GM19043 (cell line): ENCODE results near the gene TLR9.
"Not testable (repeated sequence)": the region's sequence is repeated elsewhere in the genome, so short reads cannot be mapped to it uniquely, and the experiment has no call there.

Experiments
- ATAC-seq: cut with Tn5 transposase; IDR thresholded peaks from one replicate; pipeline ENCODE4 v1.9.1; 2021; ENCODE audit warnings: low read depth; ENCODE audit not compliant: unreplicated experiment

Gene TLR9

GRCh38 chr3:52196977-52197376, 28.5 kb downstream of the TLR9 start:
- ATAC-seq, result no peak

GRCh38 chr3:52195823-52196331, 29.6 kb downstream of the TLR9 start:
- ATAC-seq, result no peak

DNA sequence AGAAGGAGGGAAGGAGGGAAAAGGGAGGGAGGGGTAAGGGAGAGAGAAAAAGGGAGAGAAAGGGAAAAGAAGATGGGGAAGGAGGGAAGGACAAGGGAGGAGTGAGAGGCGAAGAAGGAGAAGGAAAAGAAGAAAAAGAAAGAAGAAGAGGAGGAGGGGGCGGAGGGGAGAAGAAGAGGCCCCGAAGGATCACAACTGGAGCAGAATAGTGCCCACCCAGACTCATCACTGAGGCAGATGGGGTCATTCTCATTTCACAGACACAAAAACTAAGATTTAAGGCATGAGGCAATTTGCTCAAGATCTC, 30.2 kb downstream of the TLR9 start:
- no peak for ATAC-seq

DNA sequence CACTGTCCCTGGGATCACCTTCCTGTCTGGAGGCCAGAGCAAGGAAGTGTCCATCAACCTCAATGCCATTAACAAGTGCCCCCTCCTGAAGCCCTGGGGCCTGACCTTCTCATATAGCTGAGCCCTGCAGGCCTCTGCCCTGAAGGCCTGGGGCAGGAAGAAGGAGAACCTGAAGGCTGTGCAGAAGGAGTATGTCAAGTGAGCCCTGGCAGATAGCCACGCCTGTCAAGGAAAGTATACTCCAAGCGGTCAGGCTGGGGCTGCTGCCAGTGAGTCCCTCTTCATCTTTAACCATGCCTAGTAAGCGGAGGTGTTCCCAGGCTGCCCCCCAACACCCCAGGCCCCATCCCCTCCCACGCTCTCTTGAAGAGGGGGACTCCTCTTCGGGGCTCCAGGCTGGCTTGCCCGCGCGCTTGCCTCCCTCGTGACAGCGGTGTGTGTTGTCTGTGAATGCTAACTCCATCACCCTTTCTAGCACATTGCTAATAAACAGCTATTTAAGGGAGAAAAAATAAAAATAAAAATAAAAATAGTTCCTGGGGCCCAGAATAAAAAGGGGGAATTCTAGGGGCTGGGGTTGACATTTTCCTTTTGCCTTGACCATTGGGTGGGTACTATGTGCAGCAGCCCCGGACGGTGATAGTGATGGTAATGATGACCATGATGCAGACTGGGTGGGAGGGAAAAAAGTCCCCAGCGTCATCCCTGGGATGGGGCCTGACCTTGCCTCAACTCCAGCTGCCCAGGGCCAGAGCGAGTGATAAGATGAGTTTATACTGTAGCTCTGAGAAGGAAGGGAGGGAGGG, 30.8 kb downstream of the TLR9 start:
- ATAC-seq, result no peak

DNA sequence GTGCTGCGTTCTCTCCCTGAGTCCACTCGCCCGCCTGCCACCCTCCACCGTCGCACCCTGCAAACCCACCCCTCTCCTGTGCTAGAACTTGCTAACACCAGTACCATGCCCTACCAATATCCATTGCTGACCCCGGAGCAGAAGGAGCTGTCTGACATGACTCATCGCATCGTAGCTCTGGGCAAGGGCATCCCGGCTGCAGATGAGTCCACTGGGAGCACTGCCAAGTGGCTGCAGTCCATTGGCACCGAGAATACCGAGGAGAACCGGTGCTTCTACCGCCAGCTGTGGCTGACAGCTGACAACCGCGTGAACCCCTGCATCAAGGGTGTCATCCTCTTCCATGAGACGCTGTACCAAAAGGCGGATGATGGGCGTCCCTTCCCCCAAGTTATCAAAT, 32.4 kb downstream of the TLR9 start:
- no peak for ATAC-seq

DNA sequence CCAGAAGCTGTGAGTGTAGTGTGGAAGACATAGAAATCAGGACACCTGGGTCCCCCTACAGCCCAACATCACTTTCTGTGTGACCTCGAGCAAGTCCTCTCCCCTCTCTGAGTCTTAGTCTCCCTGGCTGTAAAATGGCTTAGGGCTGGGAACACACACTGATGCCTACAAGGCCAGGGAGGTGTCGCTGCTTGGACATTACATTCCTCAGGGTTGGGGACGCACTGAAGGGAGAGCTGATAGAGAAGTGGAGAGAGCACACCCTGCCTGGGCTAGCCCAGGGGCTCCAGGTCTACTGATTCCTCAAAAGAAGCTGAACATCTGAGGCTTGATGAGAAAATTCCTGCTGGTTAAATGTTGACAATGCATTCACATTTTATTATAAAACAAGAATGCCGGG, 33.8 kb downstream of the TLR9 start:
- ATAC-seq, result no peak

DNA sequence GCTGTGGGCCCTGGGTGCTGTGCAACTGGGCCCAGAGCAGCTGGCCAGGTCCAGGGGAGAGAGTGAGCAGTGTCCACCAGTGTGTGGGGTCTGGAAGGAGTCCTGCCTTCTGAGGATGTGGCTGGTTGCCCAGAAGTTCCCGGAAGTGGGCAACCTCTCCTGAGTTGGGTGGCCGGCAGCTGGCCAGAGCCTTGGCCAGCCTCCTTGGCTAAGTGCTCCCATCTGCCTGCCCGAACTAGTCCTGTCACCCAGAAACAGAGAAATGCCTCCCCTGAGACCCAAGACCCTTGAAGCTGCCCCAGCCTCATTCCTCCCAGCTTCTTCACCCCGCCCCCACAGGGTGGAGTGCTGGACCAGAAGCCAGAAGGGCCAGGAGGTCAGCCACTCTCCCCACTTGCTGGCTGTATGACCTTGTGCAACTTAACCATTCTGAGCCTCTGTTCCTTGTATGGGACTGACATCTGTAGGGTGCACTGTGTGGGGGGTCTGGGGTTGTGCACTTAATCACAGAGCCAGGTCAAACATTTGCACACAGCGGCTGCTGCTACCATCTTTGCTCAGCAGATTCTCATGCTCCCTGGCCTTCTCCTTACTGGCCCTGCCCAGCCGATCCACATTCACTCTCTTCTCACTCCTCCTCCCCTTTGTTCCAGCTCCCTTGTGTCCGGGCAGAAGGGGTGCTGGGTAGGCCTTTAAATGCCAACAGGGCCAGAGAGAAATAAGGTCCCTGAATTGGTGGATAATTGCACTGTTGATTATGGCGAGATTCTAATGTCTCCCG, 35.0 kb downstream of the TLR9 start:
- no peak for ATAC-seq

- no peak for ATAC-seq
These were observed 36.9 kb downstream of the TLR9 start for GRCh38 chr3:52188556-52188955.

DNA sequence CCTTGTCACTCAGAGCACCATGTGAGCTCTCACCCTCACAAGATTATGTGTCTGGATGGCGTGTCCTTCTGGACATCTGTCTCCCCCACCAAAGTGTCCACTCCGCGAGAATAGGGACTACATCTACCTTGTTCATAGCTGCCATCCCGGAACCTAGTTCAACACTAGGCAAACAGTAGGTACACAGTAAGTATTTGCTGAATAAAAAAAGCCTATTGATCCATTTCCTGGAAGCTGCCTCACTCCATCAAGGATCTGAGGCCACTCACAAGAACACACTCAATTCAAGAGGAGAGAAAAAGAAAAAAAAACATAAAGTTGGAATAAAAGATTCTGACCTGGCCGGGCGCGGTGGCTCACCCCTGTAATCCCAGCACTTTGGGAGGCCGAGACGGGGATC, 38.7 kb downstream of the TLR9 start:
- no peak for ATAC-seq

DNA sequence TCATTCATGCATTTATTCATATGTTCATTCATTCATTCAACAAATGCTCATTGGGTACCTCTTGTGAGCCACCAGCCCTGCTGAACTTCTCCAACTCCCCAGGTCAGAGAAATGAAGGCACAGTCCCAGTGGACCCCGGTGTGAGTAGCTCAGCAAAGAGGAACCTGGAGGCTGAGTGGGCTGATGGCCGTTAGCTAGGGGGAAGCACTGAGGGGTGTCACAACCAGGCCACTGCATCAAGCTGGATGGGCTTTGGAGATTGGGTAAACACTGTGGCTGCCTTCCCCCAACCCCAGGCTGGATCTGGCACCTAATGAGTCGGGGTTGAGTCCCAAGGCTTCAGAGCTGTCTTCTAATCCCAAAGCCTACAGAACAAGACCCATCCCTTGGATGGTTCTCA, 39.6 kb downstream of the TLR9 start:
- no peak for ATAC-seq

DNA sequence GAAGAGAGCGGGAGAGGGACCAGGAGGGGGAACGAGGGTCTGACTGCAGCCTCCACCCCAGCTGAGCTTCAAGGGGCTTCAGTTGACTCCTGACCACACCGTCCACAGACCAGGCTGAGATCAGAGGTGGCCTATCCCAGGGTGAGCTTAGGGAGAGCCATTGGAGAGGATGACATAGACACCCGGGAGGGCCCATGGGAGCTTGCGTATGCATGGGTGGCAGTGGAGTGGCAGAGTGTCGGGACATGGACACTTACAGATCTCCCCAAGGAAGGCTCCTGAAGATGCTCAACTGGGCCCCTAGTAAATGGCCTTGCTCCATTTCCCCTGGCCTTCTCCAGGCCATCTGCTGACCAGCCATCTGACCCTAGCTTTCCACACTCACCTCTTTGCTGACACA, 40.1 kb downstream of the TLR9 start:
- no peak for ATAC-seq

GRCh38 chr3:52184690-52185089, 40.8 kb downstream of the TLR9 start:
- ATAC-seq, result no peak

DNA sequence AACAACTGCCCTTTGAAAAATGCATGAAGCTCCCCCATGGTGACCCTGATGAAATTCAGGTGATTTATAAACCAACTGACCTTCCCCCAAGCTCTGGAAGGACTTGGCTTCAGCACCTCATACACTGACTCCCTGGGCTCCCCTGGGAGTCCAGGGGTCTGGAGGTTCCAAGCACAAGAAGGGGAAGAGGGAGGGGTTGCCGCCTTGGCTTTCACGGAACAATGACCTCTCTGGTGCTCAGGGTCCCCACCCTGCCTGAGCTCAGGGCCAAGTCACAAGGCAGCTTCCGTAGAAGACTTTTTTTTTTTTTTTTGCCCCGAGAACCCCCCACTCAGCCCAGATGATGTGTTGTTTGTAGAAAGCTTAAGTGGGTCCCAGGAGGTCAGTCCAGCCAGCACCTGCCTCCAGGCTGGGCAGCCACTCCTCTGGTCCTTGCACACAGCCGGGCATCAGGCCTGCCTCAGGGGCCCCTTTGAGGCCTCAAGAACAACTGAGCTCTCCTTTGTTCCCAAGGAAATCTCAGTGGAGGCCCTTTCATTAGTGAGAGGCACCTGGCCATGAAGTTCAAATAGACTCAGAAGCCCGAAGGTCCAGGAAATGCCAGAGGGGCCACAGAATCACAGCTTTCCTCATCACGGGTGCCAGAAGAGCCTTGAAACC, 41.5 kb downstream of the TLR9 start:
- ATAC-seq, result no peak

DNA sequence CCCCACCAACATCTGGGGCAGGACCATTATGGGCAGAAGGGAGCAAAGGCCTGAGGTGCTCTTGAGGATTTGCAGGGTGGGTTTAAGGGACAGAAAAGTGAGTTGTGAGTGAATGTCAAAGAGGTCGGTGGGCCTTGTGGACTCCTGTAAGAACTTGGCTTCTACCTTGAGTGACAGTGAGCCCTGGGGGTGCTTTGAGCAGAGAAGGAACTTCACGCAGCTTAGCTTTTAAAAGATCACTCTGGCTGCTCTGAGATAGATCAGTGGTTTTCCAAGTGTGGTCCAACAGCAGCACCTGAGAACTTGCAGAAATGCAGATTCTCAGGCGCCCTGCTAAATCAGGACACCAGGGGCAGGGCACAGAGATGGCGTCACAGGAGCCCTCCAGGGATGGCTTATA, 42.8 kb downstream of the TLR9 start:
- no peak for ATAC-seq

- no peak for ATAC-seq
These were observed 43.2 kb downstream of the TLR9 start for GRCh38 chr3:52182196-52182595.

- ATAC-seq, result no peak
These were observed 43.9 kb downstream of the TLR9 start for GRCh38 chr3:52181543-52181942.

- no peak for ATAC-seq
These were observed 46.9 kb downstream of the TLR9 start for GRCh38 chr3:52178537-52178936.

GRCh38 chr3:52178126-52178525, 47.3 kb downstream of the TLR9 start:
- not testable (repeated sequence) for ATAC-seq

- ATAC-seq, result no peak
These were observed 47.8 kb downstream of the TLR9 start for GRCh38 chr3:52177701-52178042.

DNA sequence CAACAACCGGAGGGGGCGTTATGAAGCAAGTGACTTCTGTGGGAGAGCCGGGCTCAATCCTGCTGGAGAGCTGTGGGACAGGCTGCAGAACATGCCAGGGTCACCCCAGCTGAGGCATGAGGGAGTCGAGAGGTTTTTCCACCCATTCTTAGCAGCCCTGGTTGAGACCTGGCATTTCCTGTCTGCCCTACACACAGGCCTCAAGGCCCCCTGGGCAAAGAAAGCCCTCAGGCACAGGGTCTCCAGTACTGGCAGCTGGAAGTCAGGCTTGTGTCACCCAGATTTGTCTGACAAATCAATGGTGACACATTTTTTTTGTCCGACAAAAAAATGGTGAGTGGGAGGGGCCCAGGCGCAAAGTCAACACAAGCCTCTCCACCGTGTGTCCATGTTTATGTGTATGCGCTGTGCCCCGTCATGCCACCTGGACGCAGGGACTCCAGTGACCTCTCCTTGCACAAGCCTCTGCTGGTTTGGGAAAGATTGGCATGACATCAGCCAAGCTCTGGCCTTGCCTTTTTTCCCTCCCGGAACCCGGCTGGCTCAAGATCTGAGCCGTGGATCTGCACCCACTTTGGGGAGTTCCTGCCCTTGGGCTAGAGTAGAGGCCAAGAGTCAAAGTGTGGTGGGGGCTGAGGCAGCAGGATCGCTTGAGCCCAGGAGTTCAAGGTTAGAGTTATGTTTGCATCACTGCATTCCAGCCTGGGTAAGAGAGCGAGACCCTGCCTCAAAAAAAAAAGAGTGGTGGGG, 48.3 kb downstream of the TLR9 start:
- ATAC-seq, result no peak

DNA sequence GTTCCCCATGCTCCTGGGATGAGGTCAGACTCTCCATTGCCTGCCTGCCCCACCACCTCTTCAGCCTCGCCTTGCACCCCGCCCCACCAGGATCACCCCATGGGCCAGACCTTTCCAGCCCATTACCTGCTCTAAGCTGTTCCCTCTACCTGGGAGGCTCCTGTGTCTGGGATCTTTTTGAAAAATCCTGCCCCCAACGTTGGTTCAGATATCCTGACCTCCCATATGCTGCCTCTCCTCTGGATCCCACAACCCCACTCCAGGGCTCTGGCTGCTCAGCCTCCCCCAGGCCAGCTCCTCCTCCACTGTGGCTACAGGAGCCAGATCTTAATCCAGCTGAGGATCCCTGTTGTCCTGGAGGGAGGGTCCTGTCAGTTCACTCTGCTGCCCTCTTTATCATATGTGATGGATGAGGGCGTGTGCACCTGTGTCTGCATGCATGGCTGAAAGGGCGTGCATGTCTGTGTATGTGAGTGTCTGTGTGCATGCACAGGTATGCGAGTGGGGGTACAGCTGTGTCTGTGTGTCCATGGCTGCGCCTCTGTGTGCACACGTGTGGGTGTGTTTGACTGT, 49.2 kb downstream of the TLR9 start:
- no peak for ATAC-seq
